Activated naive CD8-positive, alpha-beta T cell treated with anti-CD3 and anti-CD28 coated beads for 36 hours (primary cell): ENCODE results near the gene KLF9. TPM values are rescaled to one million over a fixed set of nuclear protein-coding genes. Genes with fewer than 3 reads are reported as not detected.

Experiments used
- DNase-seq: peaks from one replicate; pipeline ENCODE4 v3.0.0; 2021
- H3K27ac Mint-ChIP-seq: one replicate; pipeline ENCODE4 v1.8.0; 2022; ENCODE audit warnings: mild to moderate bottlenecking, moderate library complexity, mixed read lengths
- H3K27me3 Mint-ChIP-seq: one replicate; pipeline ENCODE4 v1.8.0; 2022; ENCODE audit warnings: mild to moderate bottlenecking, mixed read lengths
- H3K36me3 Mint-ChIP-seq: one replicate; pipeline ENCODE4 v1.8.0; 2021; ENCODE audit warnings: mild to moderate bottlenecking, mixed read lengths
- H3K4me1 Mint-ChIP-seq: one replicate; pipeline ENCODE4 v1.8.0; 2021; ENCODE audit warnings: mixed read lengths
- H3K4me3 Mint-ChIP-seq: one replicate; pipeline ENCODE4 v1.8.0; 2022; ENCODE audit warnings: mild to moderate bottlenecking, moderate library complexity, mixed read lengths
- H3K9me3 Mint-ChIP-seq: one replicate; pipeline ENCODE4 v1.8.0; 2022; ENCODE audit warnings: mixed read lengths
- total RNA-seq, 2 experiments: library from RNA; stranded (reverse); gene quantifications; one replicate each; pipeline ENCODE4 v1.2.3, GENCODE V29; 2021

Gene KLF9
- total RNA-seq, 2 experiments from 2014 or later, result 25.4 to 25.5 TPM

DNA sequence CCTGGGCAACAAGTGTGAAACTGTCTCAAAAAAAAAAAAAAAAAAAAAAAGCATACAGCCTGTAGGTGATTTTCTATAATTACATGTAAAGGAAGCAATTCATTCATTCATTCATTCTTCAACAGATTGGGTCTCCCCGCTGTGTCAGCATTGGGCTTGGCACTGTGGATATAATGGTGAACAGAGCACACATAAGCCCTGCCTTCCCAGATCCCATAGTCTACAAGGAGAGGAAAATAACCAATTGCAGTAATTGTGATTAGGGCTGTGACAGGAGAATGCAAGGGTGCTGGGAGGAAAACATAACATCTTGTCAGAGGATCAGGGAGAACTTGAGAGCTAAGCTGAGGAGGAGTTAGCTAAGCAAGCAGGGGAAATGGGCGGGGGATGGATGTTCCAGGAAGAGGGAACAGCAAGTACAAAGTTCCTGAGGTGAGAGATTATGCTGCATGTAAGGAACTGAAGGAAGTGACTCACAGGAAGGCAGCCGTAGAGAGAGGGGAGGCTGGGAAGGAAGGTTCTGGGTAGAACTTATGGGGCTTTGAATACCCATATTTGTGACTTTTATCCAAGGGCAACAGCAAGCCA lies 24.0 kb upstream of the KLF9 start:
- Mint-ChIP-seq H3K36me3 (no peaks in the 10 kb centered on the region), H3K4me1 (peaks cover 7% of the 10 kb centered on the region)
- DNase-seq, result no peak

GRCh38 chr9:70435948-70436347 lies 21.5 kb upstream of the KLF9 start:
- H3K36me3 Mint-ChIP-seq, result no peaks in the 10 kb centered on the region
- H3K9me3 Mint-ChIP-seq, result no peaks in the 10 kb centered on the region
- H3K4me1 Mint-ChIP-seq, result peaks cover 5% of the 10 kb centered on the region
- H3K4me3 Mint-ChIP-seq, result no peak overlapping the region
- DNase-seq, result no peak
- no peak overlapping the region for H3K27ac Mint-ChIP-seq
- no peaks in the 10 kb centered on the region for H3K27me3 Mint-ChIP-seq

More for the DNA sequence above, 24.0 kb upstream of the KLF9 start:
- H3K27me3 Mint-ChIP-seq, result no peaks in the 10 kb centered on the region
- peak overlapping the region; percentile 1 for H3K27ac Mint-ChIP-seq
- no peaks in the 10 kb centered on the region for H3K9me3 Mint-ChIP-seq
- H3K4me3 Mint-ChIP-seq, result no peak overlapping the region

DNA sequence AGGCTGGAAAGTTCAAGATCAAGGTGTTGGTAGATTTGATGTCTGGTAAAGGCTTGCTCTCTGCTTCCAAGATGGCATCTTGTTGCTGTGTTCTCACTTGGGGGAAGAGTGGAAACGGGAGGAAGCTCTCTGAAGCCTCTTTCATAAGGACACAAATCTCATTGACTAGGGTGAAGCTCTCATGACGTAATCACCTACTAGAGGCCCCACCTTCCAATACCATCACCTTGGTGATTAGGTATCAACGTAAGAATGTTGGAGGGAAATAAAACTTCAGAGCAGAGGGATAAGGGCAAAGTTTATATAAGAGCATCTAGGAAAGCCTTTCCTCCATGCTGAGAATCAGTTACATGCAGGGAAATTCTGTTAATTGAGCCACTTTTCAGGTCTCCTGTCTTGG lies 15.4 kb upstream of the KLF9 start:
- no peak overlapping the region for H3K4me3 Mint-ChIP-seq
- DNase-seq, result no peak
- no peak overlapping the region for H3K27ac Mint-ChIP-seq
- no peaks in the 10 kb centered on the region for H3K4me1 Mint-ChIP-seq
- H3K36me3 Mint-ChIP-seq, result no peaks in the 10 kb centered on the region
- no peaks in the 10 kb centered on the region for H3K9me3 Mint-ChIP-seq
- H3K27me3 Mint-ChIP-seq, result no peaks in the 10 kb centered on the region

GRCh38 chr9:70428781-70429180 lies 14.3 kb upstream of the KLF9 start:
- H3K4me1 Mint-ChIP-seq, result no peaks in the 10 kb centered on the region
- H3K9me3 Mint-ChIP-seq, result no peaks in the 10 kb centered on the region
- H3K27ac Mint-ChIP-seq, result no peak overlapping the region
- no peaks in the 10 kb centered on the region for H3K27me3 Mint-ChIP-seq
- H3K36me3 Mint-ChIP-seq, result no peaks in the 10 kb centered on the region
- no peak overlapping the region for H3K4me3 Mint-ChIP-seq
- DNase-seq, result no peak

DNA sequence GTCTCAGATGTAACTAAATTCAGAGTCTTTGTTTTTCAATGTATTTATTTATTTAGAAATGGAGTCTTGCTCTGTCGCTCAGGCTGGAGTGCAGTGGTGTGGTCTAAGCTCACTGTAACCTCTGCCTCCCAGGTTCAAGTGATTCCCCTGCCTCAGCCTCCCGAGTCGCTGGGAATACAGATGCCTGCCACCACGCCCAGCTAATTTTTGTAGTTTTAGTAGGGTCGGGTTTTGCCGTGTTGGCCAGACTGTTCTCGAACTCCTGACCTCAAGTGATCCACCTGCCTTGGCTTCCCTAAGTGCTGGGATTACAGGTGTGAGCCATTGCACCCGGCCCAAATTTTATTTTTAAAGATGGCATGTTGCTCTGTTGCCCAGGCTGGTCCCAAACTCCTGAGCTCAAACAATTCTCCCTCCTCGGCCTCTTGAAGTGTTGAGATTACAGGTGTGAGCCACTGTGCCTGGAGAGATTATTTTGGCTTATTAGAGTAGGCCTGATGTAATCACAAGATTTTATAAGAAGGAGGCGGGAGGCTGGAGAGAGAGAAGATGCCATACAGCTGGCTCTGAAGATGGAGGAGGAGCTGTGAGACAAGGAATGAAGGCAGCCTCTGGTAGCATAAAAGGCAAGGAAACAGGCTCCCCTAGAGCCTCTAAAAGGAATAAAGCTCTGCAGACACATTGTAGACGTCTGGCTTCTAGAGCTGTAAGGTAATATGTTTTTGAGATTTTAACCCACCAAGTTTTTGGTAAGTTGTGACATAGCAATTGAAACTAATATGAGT lies 12.9 kb upstream of the KLF9 start:
- H3K4me3 Mint-ChIP-seq, result no peak overlapping the region
- DNase-seq, result no peak
- H3K36me3 Mint-ChIP-seq, result no peaks in the 10 kb centered on the region
- no peak overlapping the region for H3K27ac Mint-ChIP-seq
- no peaks in the 10 kb centered on the region for H3K9me3 Mint-ChIP-seq
- H3K4me1 Mint-ChIP-seq, result peaks cover 5% of the 10 kb centered on the region
- no peaks in the 10 kb centered on the region for H3K27me3 Mint-ChIP-seq

DNA sequence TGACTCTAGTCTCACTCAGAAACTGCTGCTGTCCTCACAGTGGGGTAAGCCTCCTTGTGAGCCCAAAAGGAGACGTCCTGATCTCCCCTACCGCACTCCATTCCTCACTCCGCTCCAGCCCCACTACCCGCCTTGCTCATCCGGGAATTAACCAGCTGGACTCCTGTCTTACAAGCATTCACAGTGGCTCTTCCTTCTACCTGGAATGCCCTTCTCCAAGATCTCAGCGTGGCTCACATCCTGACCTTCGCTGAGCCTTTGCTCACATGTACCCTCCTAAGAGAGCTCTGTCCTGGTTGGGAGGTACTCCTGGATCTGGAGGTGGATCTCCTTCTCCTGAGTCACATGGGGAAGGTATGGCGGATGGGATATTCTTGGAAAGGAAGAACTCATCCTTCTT lies 10.7 kb upstream of the KLF9 start:
- Mint-ChIP-seq H3K4me1 (peaks cover 24% of the 10 kb centered on the region), H3K27me3 (no peaks in the 10 kb centered on the region), H3K4me3 (no peak overlapping the region), H3K9me3 (no peaks in the 10 kb centered on the region), H3K36me3 (no peaks in the 10 kb centered on the region), H3K27ac (no peak overlapping the region)
- DNase-seq, result no peak

- Mint-ChIP-seq H3K27ac (peak overlapping the region; percentile 100), H3K9me3 (no peaks in the 10 kb centered on the region), H3K4me1 (peaks cover 34% of the 10 kb centered on the region), H3K4me3 (peak overlapping the region; percentile 97), H3K27me3 (no peaks in the 10 kb centered on the region), H3K36me3 (no peaks in the 10 kb centered on the region)
- no peak for DNase-seq
Measured at GRCh38 chr9:70422371-70423043, 8.1 kb upstream of the KLF9 start.

- no peaks in the 10 kb centered on the region for H3K36me3 Mint-ChIP-seq
- H3K27ac Mint-ChIP-seq, result peak overlapping the region; percentile 100
- H3K27me3 Mint-ChIP-seq, result no peaks in the 10 kb centered on the region
- H3K9me3 Mint-ChIP-seq, result no peaks in the 10 kb centered on the region
- H3K4me3 Mint-ChIP-seq, result peak overlapping the region; percentile 97
- DNase-seq, result peak; percentile 31
- H3K4me1 Mint-ChIP-seq, result peaks cover 37% of the 10 kb centered on the region
Measured at GRCh38 chr9:70421272-70422180, 7.1 kb upstream of the KLF9 start.

- Mint-ChIP-seq H3K36me3 (no peaks in the 10 kb centered on the region), H3K9me3 (no peaks in the 10 kb centered on the region), H3K27ac (peak overlapping the region; percentile 100), H3K4me1 (peaks cover 38% of the 10 kb centered on the region), H3K4me3 (peak overlapping the region; percentile 97), H3K27me3 (no peaks in the 10 kb centered on the region)
- peak; percentile 68 for DNase-seq
Measured at GRCh38 chr9:70420441-70421271, 6.2 kb upstream of the KLF9 start.

DNA sequence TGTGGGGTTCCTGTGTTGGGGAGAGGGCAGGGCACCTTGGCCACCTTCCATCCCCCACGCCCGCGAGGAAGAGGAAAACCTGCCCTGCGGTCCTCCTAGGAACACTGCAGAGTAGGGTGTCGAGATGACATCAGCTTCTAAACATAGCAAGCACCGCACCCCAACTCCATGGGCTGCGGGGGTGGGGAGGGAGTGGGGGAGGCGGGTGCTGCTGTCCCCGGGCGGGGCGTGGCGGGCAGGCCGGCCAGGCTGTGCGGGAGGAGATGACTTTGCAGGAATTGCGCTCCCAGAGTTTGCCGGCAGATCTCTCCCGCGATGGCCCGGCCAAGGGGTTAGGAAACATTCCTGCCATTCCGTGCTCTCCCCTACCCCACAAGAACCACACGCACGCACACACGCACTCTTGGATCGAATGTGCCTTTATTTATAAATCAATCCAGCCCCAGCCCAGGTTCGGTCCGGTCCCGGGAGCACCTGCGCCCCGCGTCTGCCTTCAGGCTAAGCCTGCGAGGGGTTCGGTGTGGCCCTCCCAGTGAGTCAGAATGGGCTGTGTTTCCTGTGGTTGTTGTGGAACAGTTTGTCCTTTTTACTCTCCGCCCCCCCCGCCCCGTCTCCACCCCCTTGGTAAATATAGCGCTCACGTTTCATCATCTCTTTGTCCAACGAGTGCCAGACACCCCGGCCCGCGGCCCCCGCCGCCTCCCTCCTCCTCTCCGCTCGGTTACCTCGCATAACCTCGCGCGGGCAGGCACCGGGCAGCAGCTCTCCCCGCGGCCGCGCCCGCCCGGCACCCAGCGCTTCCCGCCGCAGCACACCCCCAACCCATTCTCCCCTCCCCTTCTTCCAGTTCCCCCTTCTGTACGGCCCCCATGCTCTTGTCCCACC lies 5.3 kb upstream of the KLF9 start:
- H3K4me1 Mint-ChIP-seq, result peaks cover 44% of the 10 kb centered on the region
- H3K9me3 Mint-ChIP-seq, result no peaks in the 10 kb centered on the region
- H3K27ac Mint-ChIP-seq, result peak overlapping the region; percentile 100
- no peaks in the 10 kb centered on the region for H3K27me3 Mint-ChIP-seq
- peak overlapping the region; percentile 97 for H3K4me3 Mint-ChIP-seq
- no peaks in the 10 kb centered on the region for H3K36me3 Mint-ChIP-seq
- DNase-seq, result peak; percentile 86

DNA sequence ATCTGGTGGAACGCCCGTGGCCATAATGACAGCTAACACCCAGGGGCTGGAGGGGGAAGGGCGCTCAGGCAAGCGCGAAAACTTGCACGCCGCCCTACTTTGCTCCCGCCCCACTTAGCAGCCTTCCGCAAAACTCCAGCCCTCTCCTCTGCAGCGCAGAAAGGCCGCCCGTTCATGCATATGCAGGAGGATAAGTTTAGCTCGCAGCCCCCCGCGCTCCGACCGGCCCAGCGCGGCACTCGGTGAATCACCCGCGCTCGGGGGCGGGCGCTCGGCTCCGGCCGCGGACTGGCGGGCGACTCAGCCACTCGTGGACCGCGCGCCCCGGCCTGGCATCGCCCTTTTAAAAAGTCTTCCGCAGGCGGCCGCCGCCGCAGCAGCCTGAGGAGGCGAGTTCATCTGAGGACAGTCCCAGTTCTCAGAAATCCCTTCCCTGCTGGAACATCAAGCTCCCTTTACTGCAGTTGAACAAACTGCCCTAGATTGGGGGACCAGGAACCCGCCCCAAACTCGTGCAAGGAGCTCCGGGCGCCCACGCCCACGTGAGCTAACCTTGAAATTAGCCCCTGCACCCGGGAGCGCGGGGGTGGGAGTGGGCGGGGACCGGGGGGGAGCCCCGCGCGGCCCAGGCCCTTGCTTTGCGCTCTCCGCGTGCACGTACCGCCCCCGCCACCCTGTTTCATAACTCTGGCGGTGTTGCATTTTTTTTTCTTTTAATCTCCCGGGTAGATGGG lies 4.5 kb upstream of the KLF9 start:
- peak overlapping the region; percentile 100 for H3K27ac Mint-ChIP-seq
- no peaks in the 10 kb centered on the region for H3K9me3 Mint-ChIP-seq
- peak overlapping the region; percentile 97 for H3K4me3 Mint-ChIP-seq
- H3K27me3 Mint-ChIP-seq, result no peaks in the 10 kb centered on the region
- H3K4me1 Mint-ChIP-seq, result peaks cover 50% of the 10 kb centered on the region
- peak; percentile 92 for DNase-seq
- no peaks in the 10 kb centered on the region for H3K36me3 Mint-ChIP-seq

- Mint-ChIP-seq H3K4me1 (peaks cover 36% of the 10 kb centered on the region), H3K4me3 (no peak overlapping the region)
Measured at GRCh38 chr9:70415476-70415875, 1.0 kb upstream of the KLF9 start.

DNA sequence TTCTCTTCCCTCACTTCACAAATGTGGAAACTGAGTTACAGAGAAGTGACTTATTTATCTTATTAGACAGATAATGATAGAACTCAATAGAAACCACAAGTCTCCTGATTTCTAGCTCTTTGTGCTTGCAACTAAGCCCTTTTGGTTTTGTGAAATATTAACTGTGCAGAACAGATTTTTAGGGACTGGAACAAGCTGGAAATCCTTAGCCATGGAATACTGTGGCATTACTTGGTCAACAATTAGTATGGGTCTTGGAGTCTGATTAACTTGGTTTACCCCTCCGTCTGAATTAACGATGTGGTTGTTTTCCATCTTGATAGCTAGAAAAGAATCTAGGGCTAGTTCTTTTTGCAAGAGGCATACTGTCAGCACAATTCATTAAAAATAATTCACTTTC lies 584 bp upstream of the KLF9 start:
- peaks cover 38% of the 10 kb centered on the region for H3K4me1 Mint-ChIP-seq

More at GRCh38 chr9:70415476-70415875, 1.0 kb upstream of the KLF9 start:
- Mint-ChIP-seq H3K36me3 (peaks cover 5% of the 10 kb centered on the region), H3K27me3 (no peaks in the 10 kb centered on the region), H3K27ac (no peak overlapping the region), H3K9me3 (no peaks in the 10 kb centered on the region)
- no peak for DNase-seq

More for the DNA sequence above, 584 bp upstream of the KLF9 start:
- DNase-seq, result no peak
- Mint-ChIP-seq H3K9me3 (no peaks in the 10 kb centered on the region), H3K27me3 (no peaks in the 10 kb centered on the region), H3K27ac (peak overlapping the region; percentile 99), H3K36me3 (peaks cover 5% of the 10 kb centered on the region), H3K4me3 (peak overlapping the region; percentile 91)
